GM23338 (cell line): Measurements from ENCODE around the gene RNF181. TPM values are rescaled to one million over a fixed set of nuclear protein-coding genes. Genes with fewer than 3 reads are reported as not detected.
"Not testable (repeated sequence)": the region's sequence is repeated elsewhere in the genome, so short reads cannot be mapped to it uniquely, and the experiment has no call there.

Experiments used
- ATAC-seq: fragments of 200-7000 bp; cut with Tn5 transposase; 3 replicates; pipeline ENCODE4 v1.9.1; 2020
- DNase-seq: peaks from one replicate; pipeline ENCODE4 v3.0.0-alpha.2; 2015; ENCODE audit warnings: low spot score
- H2AFZ ChIP-seq: fragments of 200-600 bp; sonication (generic); 2 replicates; pipeline ENCODE4 v1.8.0; 2016; ENCODE audit warnings: antibody characterized with exemption, mild to moderate bottlenecking, moderate library complexity
- H3F3A ChIP-seq: fragments of 200-600 bp; sonication (generic); replicated peaks from 2 replicates; pipeline ENCODE4 v1.8.0; 2017; ENCODE audit warnings: antibody characterized with exemption, mixed run types, low read depth
- H3K27ac ChIP-seq: fragments of 200-600 bp; sonication (generic); 2 replicates; pipeline ENCODE4 v1.6.1; 2016; ENCODE audit warnings: low read depth
- H3K27me3 ChIP-seq: fragments of 200-600 bp; sonication (generic); 2 replicates; pipeline ENCODE4 v1.8.0; 2016; ENCODE audit warnings: mild to moderate bottlenecking, mixed run types, moderate library complexity; ENCODE audit not compliant: insufficient read depth
- H3K36me3 ChIP-seq: fragments of 200-600 bp; sonication (generic); 2 replicates; pipeline ENCODE4 v1.8.0; 2016; ENCODE audit warnings: mild to moderate bottlenecking; ENCODE audit not compliant: insufficient read depth
- H3K4me1 ChIP-seq: fragments of 200-600 bp; sonication (generic); 2 replicates; pipeline ENCODE4 v1.8.0; 2016; ENCODE audit warnings: mild to moderate bottlenecking, moderate library complexity; ENCODE audit not compliant: insufficient read depth
- H3K4me2 ChIP-seq: fragments of 200-600 bp; sonication (generic); 2 replicates; pipeline ENCODE4 v1.7.1; 2017; ENCODE audit warnings: mixed run types
- H3K4me3 ChIP-seq: fragments of 200-600 bp; sonication (generic); 2 replicates; pipeline ENCODE4 v1.6.1; 2016; ENCODE audit warnings: mixed run types
- H3K79me2 ChIP-seq: fragments of 200-600 bp; sonication (generic); replicated peaks from 2 replicates; pipeline ENCODE4 v1.8.0; 2017; ENCODE audit warnings: mild to moderate bottlenecking; ENCODE audit not compliant: insufficient read depth
- H3K9me2 ChIP-seq: fragments of 200-600 bp; sonication (generic); 2 replicates; pipeline ENCODE4 v1.8.0; 2017; ENCODE audit not compliant: insufficient read depth
- H4K20me1 ChIP-seq: fragments of 200-600 bp; sonication (generic); replicated peaks from 2 replicates; pipeline ENCODE4 v1.8.0; 2017; ENCODE audit warnings: mild to moderate bottlenecking; ENCODE audit not compliant: insufficient read depth
- H3K27ac Mint-ChIP-seq: 2 replicates; pipeline ENCODE4 v1.8.0; 2020; ENCODE audit warnings: inconsistent platforms, mild to moderate bottlenecking, moderate library complexity, mixed read lengths
- H3K27me3 Mint-ChIP-seq: 3 replicates; pipeline ENCODE4 v1.8.0; 2022; ENCODE audit warnings: low read depth, mild to moderate bottlenecking, moderate library complexity, mixed read lengths, inconsistent platforms; ENCODE audit not compliant: insufficient read depth, poor library complexity
- H3K36me3 Mint-ChIP-seq: 3 replicates; pipeline ENCODE4 v1.8.0; 2021; ENCODE audit warnings: low read depth, mild to moderate bottlenecking, inconsistent platforms, moderate library complexity, mixed read lengths
- H3K4me1 Mint-ChIP-seq: 3 replicates; pipeline ENCODE4 v1.8.0; 2020; ENCODE audit warnings: mild to moderate bottlenecking, inconsistent platforms, mixed read lengths
- H3K4me3 Mint-ChIP-seq: 3 replicates; pipeline ENCODE4 v1.8.0; 2021; ENCODE audit warnings: moderate library complexity, mild to moderate bottlenecking, inconsistent platforms, mixed read lengths
- H3K9me3 Mint-ChIP-seq: 3 replicates; pipeline ENCODE4 v1.8.0; 2020; ENCODE audit warnings: moderate library complexity, mild to moderate bottlenecking, inconsistent platforms, mixed read lengths
- CREB1 ChIP-seq: fragments of 250-450 bp; sonication (Bioruptor Pico); IDR thresholded peaks from 2 replicates; pipeline ENCODE4 v1.5.0; 2020; ENCODE audit warnings: low read depth, mild to moderate bottlenecking, moderate library complexity
- CTCF ChIP-seq, 2 experiments: fragments of 200-600 bp in 1 of 2; sonication (generic) in 1 of 2; conservative IDR thresholded peaks; 2 replicates each; pipeline versions ENCODE4 v1.5.1 to v1.6.1; 2016 to 2017; ENCODE audit warnings: antibody characterized with exemption in 2 of 2, low read depth in 2 of 2, mild to moderate bottlenecking in 2 of 2, moderate library complexity in 1 of 2
- ETS1 ChIP-seq: IDR thresholded peaks from 2 replicates; pipeline ENCODE4 v1.6.1; 2016; ENCODE audit warnings: antibody characterized with exemption
- EZH2phosphoT487 ChIP-seq: fragments of 200-600 bp; sonication (generic); IDR thresholded peaks from one replicate; pipeline ENCODE4 v1.8.1; 2018; ENCODE audit warnings: antibody characterized with exemption; ENCODE audit not compliant: unreplicated experiment
- JUNB ChIP-seq: IDR thresholded peaks from one replicate; pipeline ENCODE4 v1.6.1; 2016; ENCODE audit warnings: antibody characterized with exemption; ENCODE audit not compliant: unreplicated experiment
- NANOG ChIP-seq: IDR thresholded peaks from 2 replicates; pipeline ENCODE4 v1.6.1; 2016; ENCODE audit warnings: antibody characterized with exemption, borderline replicate concordance
- POLR2AphosphoS5 ChIP-seq: IDR thresholded peaks from 2 replicates; pipeline ENCODE4 v1.6.1; 2016; ENCODE audit warnings: antibody characterized with exemption, low read depth
- STAT1 ChIP-seq: IDR thresholded peaks from one replicate; pipeline ENCODE4 v1.6.1; 2016; ENCODE audit warnings: antibody characterized with exemption; ENCODE audit not compliant: unreplicated experiment
- ZNF331 ChIP-seq: fragments of 250-450 bp; sonication (Bioruptor Pico); IDR thresholded peaks from 2 replicates; pipeline ENCODE4 v1.5.0; 2020; ENCODE audit warnings: low read depth, mild to moderate bottlenecking, moderate library complexity
- polyA plus RNA-seq: library from polyadenylated mRNA; unstranded; fragments of >200 nt; fragmentation: Nextera tagmentation; extraction: Ambion mirVana; gene quantifications from 2 replicates; pipeline ENCODE4 v1.2.1, GENCODE V29; 2016
- total RNA-seq: library from RNA; depleted of rRNA; stranded (reverse); fragments of >200 nt; shearing (Covaris generic); gene quantifications from 2 replicates; pipeline ENCODE4 v1.2.3, GENCODE V29; 2014

RNF181 gene
- total and polyA plus RNA-seq, 2 experiments from 2014 or later: 114 to 260 TPM

- DNase-seq (peak; percentile 98), ATAC-seq (peak; percentile 88)
- Histone ChIP-seq H4K20me1 (peaks cover 15% of the 10 kb centered on the region), H2AFZ (peak within 1 kb of the TSS; percentile 72), H3F3A (peaks cover 19% of the 10 kb centered on the region; the same call in 1 of the 2 replicates), H3K4me3 (peak within 1 kb of the TSS; percentile 99), H3K27me3 (no peaks in the 10 kb centered on the region), H3K36me3 (0 out of 2 replicates have a peak, but pooled peaks cover under 1% of the 10 kb centered on the region), H3K4me2 (peak within 1 kb of the TSS; percentile 100), H3K27ac (peak within 1 kb of the TSS; percentile 86), H3K9me2 (no peaks in the 10 kb centered on the region), H3K79me2 (peaks cover 22% of the 10 kb centered on the region), H3K4me1 (peaks cover 5% of the 10 kb centered on the region; the same call in 1 of the 2 replicates)
- no peaks in the 10 kb centered on the region for H3K9me3 Mint-ChIP-seq
- peak within 1 kb of the TSS; percentile 97 for H3K27ac Mint-ChIP-seq
- H3K4me3 Mint-ChIP-seq: peak within 1 kb of the TSS; percentile 96
- peaks cover 33% of the 10 kb centered on the region for H3K36me3 Mint-ChIP-seq
- H3K27me3 Mint-ChIP-seq: peaks cover 5% of the 10 kb centered on the region
- H3K4me1 Mint-ChIP-seq: peaks cover 9% of the 10 kb centered on the region
- TF ChIP-seq JUNB: no peak
- TF ChIP-seq CREB1: peak; percentile 6; the same call in 1 of the 2 replicates
- peak; percentile 77 for TF ChIP-seq ETS1
- TF ChIP-seq POLR2AphosphoS5: peak; percentile 72
Observed at GRCh38 chr2:85611705-85612587, 16.4 kb downstream of the RNF181 start, which contains the start of gene C2orf68. Gene C2orf68, minus strand, starts transcription at chr2:85612066. Its CDS starts 82 bp downstream, at chr2:85611984.

- H3K36me3 Mint-ChIP-seq: peaks cover 24% of the 10 kb centered on the region
- Histone ChIP-seq H3K9me2 (no peaks in the 10 kb centered on the region), H3K27ac (no peak overlapping the region), H3K4me1 (peaks cover 14% of the 10 kb centered on the region), H4K20me1 (peaks cover 19% of the 10 kb centered on the region), H3K36me3 (0 out of 2 replicates have a peak, but pooled peaks cover 3% of the 10 kb centered on the region), H3K4me2 (no peak overlapping the region), H3K27me3 (no peaks in the 10 kb centered on the region), H3K4me3 (no peak overlapping the region), H3K79me2 (peaks cover 42% of the 10 kb centered on the region), H2AFZ (no peak overlapping the region), H3F3A (peaks cover 12% of the 10 kb centered on the region; the same call in 1 of the 2 replicates)
- ATAC-seq (no peak), DNase-seq (no peak)
- peaks cover 7% of the 10 kb centered on the region for H3K4me1 Mint-ChIP-seq
- TF ChIP-seq EZH2phosphoT487 (no peak), ZNF331 (CRISPR knock-in tag) (no peak), NANOG (no peak), STAT1 (no peak), CREB1 (no peak), POLR2AphosphoS5 (no peak), CTCF (conservative IDR thresholded peaks at IDR 0.05; ENCODE audit: low read depth in 2 of 2) (no peak), JUNB (no peak)
- H3K9me3 Mint-ChIP-seq: no peaks in the 10 kb centered on the region
- H3K4me3 Mint-ChIP-seq: 0 out of 3 replicates have a peak overlapping the region, but pooled peaks have one; percentile 19
- H3K27me3 Mint-ChIP-seq: peaks cover 5% of the 10 kb centered on the region
- no peak overlapping the region for H3K27ac Mint-ChIP-seq
Observed at GRCh38 chr2:85613717-85614515, 18.4 kb downstream of the RNF181 start.

GRCh38 chr2:85614757-85615156 lies 19.2 kb downstream of the RNF181 start:
- not testable (repeated sequence) for H3K27ac Mint-ChIP-seq, H3K36me3 ChIP-seq, H3K4me3 ChIP-seq, H3K4me2 ChIP-seq, H3K27me3 ChIP-seq, H3K27ac ChIP-seq, H3K4me3 Mint-ChIP-seq, ATAC-seq, DNase-seq, H2AFZ ChIP-seq, H3K9me3 Mint-ChIP-seq, H3K9me2 ChIP-seq, H3K27me3 Mint-ChIP-seq, H3K4me1 Mint-ChIP-seq
- peaks cover 14% of the 10 kb centered on the region for H3K4me1 ChIP-seq
- H3K36me3 Mint-ChIP-seq: peaks cover 23% of the 10 kb centered on the region
- H4K20me1 ChIP-seq: peaks cover 27% of the 10 kb centered on the region
- H3F3A ChIP-seq: peaks cover 12% of the 10 kb centered on the region; the same call in 1 of the 2 replicates
- H3K79me2 ChIP-seq: peaks cover 50% of the 10 kb centered on the region
